A549 (cell line): Measurements from ENCODE around the gene CYP4F22. TPM values are rescaled to one million over a fixed set of nuclear protein-coding genes. Genes with fewer than 3 reads are reported as not detected.

Source experiments
- ATAC-seq, 2 experiments: fragments of 200-7000 bp in 1 of 2; fragments of >200 bp in 1 of 2; cut with Nextera tagmentation in 1 of 2; cut with Tn5 transposase in 1 of 2; 3 replicates each; pipeline versions ENCODE4 v1.8.0 to v1.9.1; 2018 to 2020; ENCODE audit warnings: mild to moderate bottlenecking in 1 of 2, moderate library complexity in 1 of 2
- CTCF ChIA-PET: fragments of 300-600 bp; sonication (Branson Sonifier 250); formaldehyde crosslinking; extraction: SDS; loops from one replicate; lab custom pipeline; 2021; ENCODE audit warnings: antibody characterized with exemption, inconsistent platforms; lab: Yijun Ruan, JAX
- POLR2A ChIA-PET: fragments of 350-600 bp; formaldehyde crosslinking; extraction: SDS; loops from one replicate; lab custom pipeline; 2021; ENCODE audit warnings: antibody characterized with exemption, inconsistent platforms; lab: Yijun Ruan, JAX
- DNase-seq, 2 experiments: peaks; one replicate each; pipeline versions ENCODE4 v3.0.0 to v3.0.0-alpha.2; 2011 to 2016; ENCODE audit warnings: low read depth in 1 of 2, low spot score in 1 of 2
- FAIRE-seq: peaks from 2 replicates; lab custom pipeline; 2011; peaks lifted over from hg19 to GRCh38; lab: Jason Lieb, UNC
- H3K27ac ChIP-seq, 2 experiments: fragments of >200 bp; sonication (Bioruptor Twin); formaldehyde crosslinking; 3 replicates each; pipeline ENCODE4 v1.5.1; 2016 to 2017
- H3K4me1 ChIP-seq: fragments of >200 bp; sonication (Bioruptor Twin); formaldehyde crosslinking; 3 replicates; pipeline ENCODE4 v1.6.1; 2016
- H3K4me2 ChIP-seq: fragments of >200 bp; sonication (Bioruptor Twin); formaldehyde crosslinking; 3 replicates; pipeline ENCODE4 v1.6.1; 2016
- H3K4me3 ChIP-seq: fragments of >200 bp; sonication (Bioruptor Twin); formaldehyde crosslinking; 3 replicates; pipeline ENCODE4 v1.5.1; 2016
- H3K9me3 ChIP-seq: fragments of >200 bp; sonication (Bioruptor Twin); formaldehyde crosslinking; 3 replicates; pipeline ENCODE4 v1.6.1; 2016
- BCL3 ChIP-seq: fragments of >200 bp; sonication (Bioruptor Twin); formaldehyde crosslinking; IDR thresholded peaks from 3 replicates; pipeline ENCODE4 v1.6.1; 2016
- BHLHE40 ChIP-seq: IDR thresholded peaks from 2 replicates; pipeline ENCODE4 v1.6.1; 2012; ENCODE audit warnings: low read depth, low read length, inconsistent platforms
- CBX2 ChIP-seq: fragments of 200-600 bp; sonication (generic); IDR thresholded peaks from 2 replicates; pipeline ENCODE4 v1.6.1; 2016; ENCODE audit warnings: low read depth, mild to moderate bottlenecking, borderline replicate concordance
- CEBPB ChIP-seq, 2 experiments: fragments of >200 bp in 1 of 2; sonication (Bioruptor Twin) in 1 of 2; formaldehyde crosslinking in 1 of 2; IDR thresholded peaks; 2 replicates each; pipeline ENCODE4 v1.6.1; 2012 to 2016
- CTCF ChIP-seq: fragments of >200 bp; sonication (Bioruptor Twin); formaldehyde crosslinking; IDR thresholded peaks from 3 replicates; pipeline ENCODE4 v1.5.1; 2016
- EHF ChIP-seq: fragments of 250-450 bp; sonication (Bioruptor Pico); IDR thresholded peaks from 2 replicates; pipeline ENCODE4 v1.5.0; 2020; ENCODE audit warnings: mild to moderate bottlenecking
- ELK1 ChIP-seq: fragments of 150-350 bp; IDR thresholded peaks from 2 replicates; pipeline ENCODE4 v1.6.1; 2014; ENCODE audit warnings: low read depth, mild to moderate bottlenecking, low read length
- GATA3 ChIP-seq: IDR thresholded peaks from 2 replicates; pipeline ENCODE4 v1.6.1; 2012; ENCODE audit warnings: borderline replicate concordance
- HEYL ChIP-seq: fragments of 250-450 bp; sonication (Bioruptor Pico); IDR thresholded peaks from 2 replicates; pipeline ENCODE4 v1.8.0; 2021; ENCODE audit warnings: mild to moderate bottlenecking, moderate library complexity
- MAZ ChIP-seq: fragments of 150-350 bp; IDR thresholded peaks from 2 replicates; pipeline ENCODE4 v1.6.1; 2014; ENCODE audit warnings: antibody characterized with exemption, low read depth, low read length, borderline replicate concordance
- POLR2A ChIP-seq: IDR thresholded peaks from 2 replicates; pipeline ENCODE4 v1.6.1; 2012; ENCODE audit warnings: mild to moderate bottlenecking, low read length
- POLR2AphosphoS2 ChIP-seq: conservative IDR thresholded peaks from 2 replicates; pipeline ENCODE4 v1.6.1; 2012; ENCODE audit warnings: low read length, improper control_type of control experiment, inconsistent platforms
- RAD21 ChIP-seq, 2 experiments: fragments of >200 bp in 1 of 2; sonication (Bioruptor Twin) in 1 of 2; formaldehyde crosslinking in 1 of 2; IDR thresholded peaks in 1 of 2; conservative IDR thresholded peaks in 1 of 2; 2 replicates in 1 of 2; 3 replicates in 1 of 2; pipeline ENCODE4 v1.6.1; 2012 to 2018; ENCODE audit warnings: inconsistent platforms in 1 of 2
- RARB ChIP-seq: fragments of 250-450 bp; sonication (Bioruptor Pico); IDR thresholded peaks from 2 replicates; pipeline ENCODE4 v1.8.0; 2021; ENCODE audit warnings: mild to moderate bottlenecking, moderate library complexity
- RCOR1 ChIP-seq: fragments of 150-350 bp; IDR thresholded peaks from 2 replicates; pipeline ENCODE4 v1.6.1; 2014; ENCODE audit warnings: antibody characterized with exemption, low read length, low read depth
- SMC3 ChIP-seq: fragments of >200 bp; sonication (Bioruptor Twin); formaldehyde crosslinking; IDR thresholded peaks from 3 replicates; pipeline ENCODE4 v1.6.1; 2018; ENCODE audit warnings: inconsistent platforms
- TFCP2L1 ChIP-seq: fragments of 250-450 bp; sonication (Bioruptor Pico); IDR thresholded peaks from 2 replicates; pipeline ENCODE4 v1.5.0; 2021; ENCODE audit warnings: mild to moderate bottlenecking
- TP53 ChIP-seq: fragments of 250-450 bp; sonication (Bioruptor Pico); IDR thresholded peaks from 2 replicates; pipeline ENCODE4 v1.5.0; 2021; ENCODE audit warnings: mild to moderate bottlenecking, moderate library complexity
- ZC3H11A ChIP-seq: fragments of 450-650 bp; IDR thresholded peaks from 2 replicates; pipeline ENCODE4 v1.6.1; 2014; ENCODE audit warnings: antibody characterized with exemption, mild to moderate bottlenecking
- ZFP36 ChIP-seq: fragments of 450-650 bp; IDR thresholded peaks from 2 replicates; pipeline ENCODE4 v1.6.1; 2014; ENCODE audit warnings: borderline replicate concordance; ENCODE audit not compliant: partially characterized antibody
- WGBS: methylation state at CpG from one replicate; pipeline ENCODE4 v1.1.6; 2017; ENCODE audit errors: missing lambda C conversion rate; 5-methylcytosine and 5-hydroxymethylcytosine counted together
- polyA plus RNA-seq, 4 experiments: library from polyadenylated mRNA; depleted of rRNA in 3 of 4; stranded (reverse); fragments of >200 nt; fragmentation: RNase III in 1 of 4; extraction: RNeasy Plus Mini Kit Qiagen cat#74134 plus additional on column Dnase treatment in 1 of 4; gene quantifications; 2 replicates in 3 of 4; 3 replicates in 1 of 4; pipeline ENCODE4 v1.2.3, GENCODE V29; 2011 to 2017
- TF ChIP-seq, protein P1 (sequence below): fragments of 250-450 bp; sonication (Bioruptor Pico); IDR thresholded peaks from 2 replicates; pipeline ENCODE4 v1.5.0; 2020; ENCODE audit warnings: low read depth, mild to moderate bottlenecking, moderate library complexity
- TF ChIP-seq, protein P2 (sequence below): IDR thresholded peaks from 2 replicates; pipeline ENCODE4 v1.6.1; 2012
- TF ChIP-seq, protein P3 (sequence below): fragments of 200-600 bp; sonication (generic); IDR thresholded peaks from 2 replicates; pipeline ENCODE4 v1.6.1; 2016; ENCODE audit warnings: antibody characterized with exemption, mild to moderate bottlenecking, moderate library complexity

CYP4F22 gene
- polyA plus RNA-seq, 2 of the 4 experiments (the other 2 are of a cell fraction): 0.05 TPM; not detected in 1

- ATAC-seq (peak; percentile 98 to 99), FAIRE-seq (no peak), DNase-seq (peak; percentile 60 to 69)
- Histone ChIP-seq H3K9me3 (no peaks in the 10 kb centered on the region), H3K4me2 (peak overlapping the region; percentile 78), H3K4me1 (no peaks in the 10 kb centered on the region), H3K27ac (peak overlapping the region in 1 of 2 experiments; percentile 43; a peak in 2 of 6 replicates), H3K4me3 (peak overlapping the region; percentile 34)
- CTCF ChIA-PET: interaction anchor here (0.6 to 1.4 kb wide), 4 partner anchors 9 to 933 kb away, joined by 3 to 4 read pairs (median 4); no protein-coding TSS in a partner anchor
- TF ChIP-seq TFCP2L1 (CRISPR knock-in tag) (no peak), ELK1 (no peak), CEBPB (IDR thresholded peaks at IDR 0.05) (no peak), BHLHE40 (no peak), BCL3 (no peak), TP53 (CRISPR knock-in tag) (no peak), POLR2AphosphoS2 (no peak), CBX2 (no peak), RARB (CRISPR knock-in tag) (no peak), MAZ (no peak), GATA3 (no peak), CTCF (peak; percentile 63), ZC3H11A (no peak), ZFP36 (peak; percentile 66), HEYL (CRISPR knock-in tag) (no peak), EHF (CRISPR knock-in tag) (no peak), POLR2A (no peak), RAD21 (conservative IDR thresholded peaks at IDR 0.05 in 1 of 2, IDR thresholded peaks at IDR 0.05 in 1 of 2) (peak; percentile 66 to 73), RCOR1 (no peak), SMC3 (peak; percentile 53; the same call in 1 of the 3 replicates)
- TF ChIP-seq, protein P1, sequence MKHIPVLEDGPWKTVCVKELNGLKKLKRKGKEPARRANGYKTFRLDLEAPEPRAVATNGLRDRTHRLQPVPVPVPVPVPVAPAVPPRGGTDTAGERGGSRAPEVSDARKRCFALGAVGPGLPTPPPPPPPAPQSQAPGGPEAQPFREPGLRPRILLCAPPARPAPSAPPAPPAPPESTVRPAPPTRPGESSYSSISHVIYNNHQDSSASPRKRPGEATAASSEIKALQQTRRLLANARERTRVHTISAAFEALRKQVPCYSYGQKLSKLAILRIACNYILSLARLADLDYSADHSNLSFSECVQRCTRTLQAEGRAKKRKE (CRISPR knock-in tag): no peak
- TF ChIP-seq, protein P2, sequence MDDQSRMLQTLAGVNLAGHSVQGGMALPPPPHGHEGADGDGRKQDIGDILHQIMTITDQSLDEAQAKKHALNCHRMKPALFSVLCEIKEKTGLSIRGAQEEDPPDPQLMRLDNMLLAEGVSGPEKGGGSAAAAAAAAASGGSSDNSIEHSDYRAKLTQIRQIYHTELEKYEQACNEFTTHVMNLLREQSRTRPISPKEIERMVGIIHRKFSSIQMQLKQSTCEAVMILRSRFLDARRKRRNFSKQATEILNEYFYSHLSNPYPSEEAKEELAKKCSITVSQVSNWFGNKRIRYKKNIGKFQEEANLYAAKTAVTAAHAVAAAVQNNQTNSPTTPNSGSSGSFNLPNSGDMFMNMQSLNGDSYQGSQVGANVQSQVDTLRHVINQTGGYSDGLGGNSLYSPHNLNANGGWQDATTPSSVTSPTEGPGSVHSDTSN: no peak
- TF ChIP-seq, protein P3, sequence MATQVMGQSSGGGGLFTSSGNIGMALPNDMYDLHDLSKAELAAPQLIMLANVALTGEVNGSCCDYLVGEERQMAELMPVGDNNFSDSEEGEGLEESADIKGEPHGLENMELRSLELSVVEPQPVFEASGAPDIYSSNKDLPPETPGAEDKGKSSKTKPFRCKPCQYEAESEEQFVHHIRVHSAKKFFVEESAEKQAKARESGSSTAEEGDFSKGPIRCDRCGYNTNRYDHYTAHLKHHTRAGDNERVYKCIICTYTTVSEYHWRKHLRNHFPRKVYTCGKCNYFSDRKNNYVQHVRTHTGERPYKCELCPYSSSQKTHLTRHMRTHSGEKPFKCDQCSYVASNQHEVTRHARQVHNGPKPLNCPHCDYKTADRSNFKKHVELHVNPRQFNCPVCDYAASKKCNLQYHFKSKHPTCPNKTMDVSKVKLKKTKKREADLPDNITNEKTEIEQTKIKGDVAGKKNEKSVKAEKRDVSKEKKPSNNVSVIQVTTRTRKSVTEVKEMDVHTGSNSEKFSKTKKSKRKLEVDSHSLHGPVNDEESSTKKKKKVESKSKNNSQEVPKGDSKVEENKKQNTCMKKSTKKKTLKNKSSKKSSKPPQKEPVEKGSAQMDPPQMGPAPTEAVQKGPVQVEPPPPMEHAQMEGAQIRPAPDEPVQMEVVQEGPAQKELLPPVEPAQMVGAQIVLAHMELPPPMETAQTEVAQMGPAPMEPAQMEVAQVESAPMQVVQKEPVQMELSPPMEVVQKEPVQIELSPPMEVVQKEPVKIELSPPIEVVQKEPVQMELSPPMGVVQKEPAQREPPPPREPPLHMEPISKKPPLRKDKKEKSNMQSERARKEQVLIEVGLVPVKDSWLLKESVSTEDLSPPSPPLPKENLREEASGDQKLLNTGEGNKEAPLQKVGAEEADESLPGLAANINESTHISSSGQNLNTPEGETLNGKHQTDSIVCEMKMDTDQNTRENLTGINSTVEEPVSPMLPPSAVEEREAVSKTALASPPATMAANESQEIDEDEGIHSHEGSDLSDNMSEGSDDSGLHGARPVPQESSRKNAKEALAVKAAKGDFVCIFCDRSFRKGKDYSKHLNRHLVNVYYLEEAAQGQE: no peak
- 37% methylated on average over 4 of the region's 35 CpGs for WGBS
- POLR2A ChIA-PET: no interaction called here
Measured at GRCh38 chr19:15584541-15585115, 76.3 kb downstream of the CYP4F22 start.
